ENCODE measurements around the gene NFE2L2.

DNA sequence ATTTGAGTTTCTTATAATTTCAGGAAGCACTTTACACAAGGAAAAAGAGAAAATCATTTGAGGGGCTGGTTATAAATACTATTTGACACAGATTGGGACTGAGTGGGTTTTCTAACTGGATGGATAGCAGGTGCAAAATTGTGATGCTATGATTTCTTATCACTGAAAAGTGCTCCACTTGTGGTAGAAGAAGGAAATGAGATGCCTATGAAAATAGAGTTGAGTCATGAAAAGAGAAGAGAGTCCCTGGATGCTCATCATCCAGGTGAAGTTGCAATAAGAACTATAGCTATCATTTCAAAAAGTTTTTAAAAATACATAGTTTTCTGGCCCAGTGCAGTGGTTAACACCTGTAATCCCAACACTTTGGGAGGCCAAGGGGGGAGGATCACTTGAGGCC is 39.4 kb upstream of the NFE2L2 start:
- TF ChIP-seq ZNF565 (CRISPR knock-in tag; conservative IDR thresholded peaks at IDR 0.05; ENCODE audit: low read depth): no peak
- no peak for TF ChIP-seq ARNTL (CRISPR knock-in tag; IDR thresholded peaks at IDR 0.05; ENCODE audit: borderline replicate concordance, low read depth)
- no peak for TF ChIP-seq OSR1 (CRISPR knock-in tag; IDR thresholded peaks at IDR 0.05)
- no peak for TF ChIP-seq TOX (CRISPR knock-in tag; IDR thresholded peaks at IDR 0.05; ENCODE audit: borderline replicate concordance)
- TF ChIP-seq, protein P1, sequence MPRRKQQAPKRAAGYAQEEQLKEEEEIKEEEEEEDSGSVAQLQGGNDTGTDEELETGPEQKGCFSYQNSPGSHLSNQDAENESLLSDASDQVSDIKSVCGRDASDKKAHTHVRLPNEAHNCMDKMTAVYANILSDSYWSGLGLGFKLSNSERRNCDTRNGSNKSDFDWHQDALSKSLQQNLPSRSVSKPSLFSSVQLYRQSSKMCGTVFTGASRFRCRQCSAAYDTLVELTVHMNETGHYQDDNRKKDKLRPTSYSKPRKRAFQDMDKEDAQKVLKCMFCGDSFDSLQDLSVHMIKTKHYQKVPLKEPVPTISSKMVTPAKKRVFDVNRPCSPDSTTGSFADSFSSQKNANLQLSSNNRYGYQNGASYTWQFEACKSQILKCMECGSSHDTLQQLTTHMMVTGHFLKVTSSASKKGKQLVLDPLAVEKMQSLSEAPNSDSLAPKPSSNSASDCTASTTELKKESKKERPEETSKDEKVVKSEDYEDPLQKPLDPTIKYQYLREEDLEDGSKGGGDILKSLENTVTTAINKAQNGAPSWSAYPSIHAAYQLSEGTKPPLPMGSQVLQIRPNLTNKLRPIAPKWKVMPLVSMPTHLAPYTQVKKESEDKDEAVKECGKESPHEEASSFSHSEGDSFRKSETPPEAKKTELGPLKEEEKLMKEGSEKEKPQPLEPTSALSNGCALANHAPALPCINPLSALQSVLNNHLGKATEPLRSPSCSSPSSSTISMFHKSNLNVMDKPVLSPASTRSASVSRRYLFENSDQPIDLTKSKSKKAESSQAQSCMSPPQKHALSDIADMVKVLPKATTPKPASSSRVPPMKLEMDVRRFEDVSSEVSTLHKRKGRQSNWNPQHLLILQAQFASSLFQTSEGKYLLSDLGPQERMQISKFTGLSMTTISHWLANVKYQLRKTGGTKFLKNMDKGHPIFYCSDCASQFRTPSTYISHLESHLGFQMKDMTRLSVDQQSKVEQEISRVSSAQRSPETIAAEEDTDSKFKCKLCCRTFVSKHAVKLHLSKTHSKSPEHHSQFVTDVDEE (CRISPR knock-in tag; IDR thresholded peaks at IDR 0.05): no peak
- TF ChIP-seq, protein P2, sequence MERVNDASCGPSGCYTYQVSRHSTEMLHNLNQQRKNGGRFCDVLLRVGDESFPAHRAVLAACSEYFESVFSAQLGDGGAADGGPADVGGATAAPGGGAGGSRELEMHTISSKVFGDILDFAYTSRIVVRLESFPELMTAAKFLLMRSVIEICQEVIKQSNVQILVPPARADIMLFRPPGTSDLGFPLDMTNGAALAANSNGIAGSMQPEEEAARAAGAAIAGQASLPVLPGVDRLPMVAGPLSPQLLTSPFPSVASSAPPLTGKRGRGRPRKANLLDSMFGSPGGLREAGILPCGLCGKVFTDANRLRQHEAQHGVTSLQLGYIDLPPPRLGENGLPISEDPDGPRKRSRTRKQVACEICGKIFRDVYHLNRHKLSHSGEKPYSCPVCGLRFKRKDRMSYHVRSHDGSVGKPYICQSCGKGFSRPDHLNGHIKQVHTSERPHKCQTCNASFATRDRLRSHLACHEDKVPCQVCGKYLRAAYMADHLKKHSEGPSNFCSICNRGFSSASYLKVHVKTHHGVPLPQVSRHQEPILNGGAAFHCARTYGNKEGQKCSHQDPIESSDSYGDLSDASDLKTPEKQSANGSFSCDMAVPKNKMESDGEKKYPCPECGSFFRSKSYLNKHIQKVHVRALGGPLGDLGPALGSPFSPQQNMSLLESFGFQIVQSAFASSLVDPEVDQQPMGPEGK (CRISPR knock-in tag; IDR thresholded peaks at IDR 0.05; ENCODE audit: borderline replicate concordance): no peak
- TF ChIP-seq ZC3H10 (CRISPR knock-in tag; IDR thresholded peaks at IDR 0.05): no peak
- TF ChIP-seq, protein P3, sequence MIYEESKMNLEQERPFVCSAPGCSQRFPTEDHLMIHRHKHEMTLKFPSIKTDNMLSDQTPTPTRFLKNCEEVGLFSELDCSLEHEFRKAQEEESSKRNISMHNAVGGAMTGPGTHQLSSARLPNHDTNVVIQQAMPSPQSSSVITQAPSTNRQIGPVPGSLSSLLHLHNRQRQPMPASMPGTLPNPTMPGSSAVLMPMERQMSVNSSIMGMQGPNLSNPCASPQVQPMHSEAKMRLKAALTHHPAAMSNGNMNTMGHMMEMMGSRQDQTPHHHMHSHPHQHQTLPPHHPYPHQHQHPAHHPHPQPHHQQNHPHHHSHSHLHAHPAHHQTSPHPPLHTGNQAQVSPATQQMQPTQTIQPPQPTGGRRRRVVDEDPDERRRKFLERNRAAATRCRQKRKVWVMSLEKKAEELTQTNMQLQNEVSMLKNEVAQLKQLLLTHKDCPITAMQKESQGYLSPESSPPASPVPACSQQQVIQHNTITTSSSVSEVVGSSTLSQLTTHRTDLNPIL (CRISPR knock-in tag; IDR thresholded peaks at IDR 0.05; ENCODE audit: low read depth): no peak

Data from SK-N-SH treated with all-trans-retinoic acid at 6 μM for 48 hours (cell line).